SK-N-SH (cell line): ENCODE results near the gene OAF.

Experiments used
- CHD2 ChIP-seq: fragments of 150-350 bp; IDR thresholded peaks from 2 replicates; pipeline ENCODE4 v1.6.1; 2018; ENCODE audit warnings: low read length; ENCODE audit not compliant: partially characterized antibody
- EP300 ChIP-seq, 2 experiments: IDR thresholded peaks; 2 replicates each; pipeline versions ENCODE4 v1.4.0 to v1.6.1; 2012; ENCODE audit warnings: borderline replicate concordance in 1 of 2, low read depth in 1 of 2, low read length in 1 of 2
- FOXM1 ChIP-seq: IDR thresholded peaks from 2 replicates; pipeline ENCODE4 v1.4.0; 2012; ENCODE audit warnings: low read depth, mild to moderate bottlenecking
- GABPA ChIP-seq: IDR thresholded peaks from 2 replicates; pipeline ENCODE4 v1.4.0; 2012; ENCODE audit warnings: low read depth, mild to moderate bottlenecking
- MXI1 ChIP-seq: IDR thresholded peaks from 2 replicates; pipeline ENCODE4 v1.6.1; 2012; ENCODE audit warnings: mild to moderate bottlenecking, low read depth, low read length, improper control_type of control experiment
- NRF1 ChIP-seq: IDR thresholded peaks from 2 replicates; pipeline ENCODE4 v1.6.1; 2012; ENCODE audit warnings: low read depth, mild to moderate bottlenecking, low read length
- POLR2AphosphoS5 ChIP-seq: IDR thresholded peaks from 2 replicates; pipeline ENCODE4 v1.6.1; 2012; ENCODE audit warnings: low read depth, low read length
- RAD21 ChIP-seq: IDR thresholded peaks from 2 replicates; pipeline ENCODE4 v1.6.1; 2012; ENCODE audit warnings: mild to moderate bottlenecking, low read length
- SMC3 ChIP-seq: IDR thresholded peaks from 2 replicates; pipeline ENCODE4 v1.6.1; 2012; ENCODE audit warnings: low read depth, low read length, improper control_type of control experiment
- TF ChIP-seq, protein P1 (sequence below): fragments of 150-350 bp; IDR thresholded peaks from 2 replicates; pipeline ENCODE4 v1.6.1; 2017; ENCODE audit warnings: antibody characterized with exemption, low read length, low read depth, borderline replicate concordance
- TF ChIP-seq, protein P2 (sequence below): fragments of 200-600 bp; sonication (generic); IDR thresholded peaks from 2 replicates; pipeline ENCODE4 v1.6.1; 2017; ENCODE audit warnings: antibody characterized with exemption, mild to moderate bottlenecking, moderate library complexity
- TF ChIP-seq, protein P3 (sequence below): IDR thresholded peaks from 2 replicates; pipeline ENCODE4; 2012
- TF ChIP-seq, protein P4 (sequence below): IDR thresholded peaks from 2 replicates; pipeline ENCODE4 v1.6.1; 2012; ENCODE audit warnings: mild to moderate bottlenecking, low read depth, low read length, moderate library complexity

DNA sequence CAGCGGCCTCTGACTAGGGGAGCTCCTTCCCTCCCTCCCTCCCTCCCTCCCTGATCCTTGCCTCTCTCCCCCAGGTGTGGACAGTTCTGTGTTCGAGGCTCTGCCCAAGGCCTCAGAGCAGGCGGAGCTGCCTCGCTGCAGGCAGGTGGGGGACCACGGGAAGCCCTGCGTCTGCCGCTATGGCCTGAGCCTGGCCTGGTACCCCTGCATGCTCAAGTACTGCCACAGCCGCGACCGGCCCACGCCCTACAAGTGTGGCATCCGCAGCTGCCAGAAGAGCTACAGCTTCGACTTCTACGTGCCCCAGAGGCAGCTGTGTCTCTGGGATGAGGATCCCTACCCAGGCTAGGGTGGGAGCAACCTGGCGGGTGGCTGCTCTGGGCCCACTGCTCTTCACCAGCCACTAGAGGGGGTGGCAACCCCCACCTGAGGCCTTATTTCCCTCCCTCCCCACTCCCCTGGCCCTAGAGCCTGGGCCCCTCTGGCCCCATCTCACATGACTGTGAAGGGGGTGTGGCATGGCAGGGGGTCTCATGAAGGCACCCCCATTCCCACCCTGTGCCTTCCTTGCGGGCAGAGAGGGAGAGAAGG, 18.1 kb downstream of the OAF start:
- TF ChIP-seq MXI1 (no peak), EP300 (IDR thresholded peaks at IDR 0.05; ENCODE audit: borderline replicate concordance in 1 of 2, low read depth in 1 of 2, low read length in 1 of 2) (no peak), SMC3 (no peak), NRF1 (no peak), RAD21 (no peak; the same call in 1 of the 2 replicates), CHD2 (no peak), GABPA (no peak), POLR2AphosphoS5 (no peak), FOXM1 (no peak)
- TF ChIP-seq, protein P1, sequence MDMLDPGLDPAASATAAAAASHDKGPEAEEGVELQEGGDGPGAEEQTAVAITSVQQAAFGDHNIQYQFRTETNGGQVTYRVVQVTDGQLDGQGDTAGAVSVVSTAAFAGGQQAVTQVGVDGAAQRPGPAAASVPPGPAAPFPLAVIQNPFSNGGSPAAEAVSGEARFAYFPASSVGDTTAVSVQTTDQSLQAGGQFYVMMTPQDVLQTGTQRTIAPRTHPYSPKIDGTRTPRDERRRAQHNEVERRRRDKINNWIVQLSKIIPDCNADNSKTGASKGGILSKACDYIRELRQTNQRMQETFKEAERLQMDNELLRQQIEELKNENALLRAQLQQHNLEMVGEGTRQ: no peak
- TF ChIP-seq, protein P2, sequence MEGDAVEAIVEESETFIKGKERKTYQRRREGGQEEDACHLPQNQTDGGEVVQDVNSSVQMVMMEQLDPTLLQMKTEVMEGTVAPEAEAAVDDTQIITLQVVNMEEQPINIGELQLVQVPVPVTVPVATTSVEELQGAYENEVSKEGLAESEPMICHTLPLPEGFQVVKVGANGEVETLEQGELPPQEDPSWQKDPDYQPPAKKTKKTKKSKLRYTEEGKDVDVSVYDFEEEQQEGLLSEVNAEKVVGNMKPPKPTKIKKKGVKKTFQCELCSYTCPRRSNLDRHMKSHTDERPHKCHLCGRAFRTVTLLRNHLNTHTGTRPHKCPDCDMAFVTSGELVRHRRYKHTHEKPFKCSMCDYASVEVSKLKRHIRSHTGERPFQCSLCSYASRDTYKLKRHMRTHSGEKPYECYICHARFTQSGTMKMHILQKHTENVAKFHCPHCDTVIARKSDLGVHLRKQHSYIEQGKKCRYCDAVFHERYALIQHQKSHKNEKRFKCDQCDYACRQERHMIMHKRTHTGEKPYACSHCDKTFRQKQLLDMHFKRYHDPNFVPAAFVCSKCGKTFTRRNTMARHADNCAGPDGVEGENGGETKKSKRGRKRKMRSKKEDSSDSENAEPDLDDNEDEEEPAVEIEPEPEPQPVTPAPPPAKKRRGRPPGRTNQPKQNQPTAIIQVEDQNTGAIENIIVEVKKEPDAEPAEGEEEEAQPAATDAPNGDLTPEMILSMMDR: peak; percentile 35
- TF ChIP-seq, protein P3, sequence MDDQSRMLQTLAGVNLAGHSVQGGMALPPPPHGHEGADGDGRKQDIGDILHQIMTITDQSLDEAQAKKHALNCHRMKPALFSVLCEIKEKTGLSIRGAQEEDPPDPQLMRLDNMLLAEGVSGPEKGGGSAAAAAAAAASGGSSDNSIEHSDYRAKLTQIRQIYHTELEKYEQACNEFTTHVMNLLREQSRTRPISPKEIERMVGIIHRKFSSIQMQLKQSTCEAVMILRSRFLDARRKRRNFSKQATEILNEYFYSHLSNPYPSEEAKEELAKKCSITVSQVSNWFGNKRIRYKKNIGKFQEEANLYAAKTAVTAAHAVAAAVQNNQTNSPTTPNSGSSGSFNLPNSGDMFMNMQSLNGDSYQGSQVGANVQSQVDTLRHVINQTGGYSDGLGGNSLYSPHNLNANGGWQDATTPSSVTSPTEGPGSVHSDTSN: no peak
- TF ChIP-seq, protein P4, sequence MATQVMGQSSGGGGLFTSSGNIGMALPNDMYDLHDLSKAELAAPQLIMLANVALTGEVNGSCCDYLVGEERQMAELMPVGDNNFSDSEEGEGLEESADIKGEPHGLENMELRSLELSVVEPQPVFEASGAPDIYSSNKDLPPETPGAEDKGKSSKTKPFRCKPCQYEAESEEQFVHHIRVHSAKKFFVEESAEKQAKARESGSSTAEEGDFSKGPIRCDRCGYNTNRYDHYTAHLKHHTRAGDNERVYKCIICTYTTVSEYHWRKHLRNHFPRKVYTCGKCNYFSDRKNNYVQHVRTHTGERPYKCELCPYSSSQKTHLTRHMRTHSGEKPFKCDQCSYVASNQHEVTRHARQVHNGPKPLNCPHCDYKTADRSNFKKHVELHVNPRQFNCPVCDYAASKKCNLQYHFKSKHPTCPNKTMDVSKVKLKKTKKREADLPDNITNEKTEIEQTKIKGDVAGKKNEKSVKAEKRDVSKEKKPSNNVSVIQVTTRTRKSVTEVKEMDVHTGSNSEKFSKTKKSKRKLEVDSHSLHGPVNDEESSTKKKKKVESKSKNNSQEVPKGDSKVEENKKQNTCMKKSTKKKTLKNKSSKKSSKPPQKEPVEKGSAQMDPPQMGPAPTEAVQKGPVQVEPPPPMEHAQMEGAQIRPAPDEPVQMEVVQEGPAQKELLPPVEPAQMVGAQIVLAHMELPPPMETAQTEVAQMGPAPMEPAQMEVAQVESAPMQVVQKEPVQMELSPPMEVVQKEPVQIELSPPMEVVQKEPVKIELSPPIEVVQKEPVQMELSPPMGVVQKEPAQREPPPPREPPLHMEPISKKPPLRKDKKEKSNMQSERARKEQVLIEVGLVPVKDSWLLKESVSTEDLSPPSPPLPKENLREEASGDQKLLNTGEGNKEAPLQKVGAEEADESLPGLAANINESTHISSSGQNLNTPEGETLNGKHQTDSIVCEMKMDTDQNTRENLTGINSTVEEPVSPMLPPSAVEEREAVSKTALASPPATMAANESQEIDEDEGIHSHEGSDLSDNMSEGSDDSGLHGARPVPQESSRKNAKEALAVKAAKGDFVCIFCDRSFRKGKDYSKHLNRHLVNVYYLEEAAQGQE: no peak
